Endothelial cell of umbilical vein (primary cell): Measurements from ENCODE around the gene CTAGE9. TPM values are rescaled to one million over a fixed set of nuclear protein-coding genes. Genes with fewer than 3 reads are reported as not detected.

Experiments used
- BruUV-seq: library from RNA; stranded (reverse); fragments of 400-500 nt; replicated peaks from 2 replicates; lab custom pipeline; 2021; lab: Mats Ljungman, UMichigan
- CTCF ChIA-PET: fragments of 300-600, 350-600 bp; sonication (Branson Sonifier 250); formaldehyde crosslinking; loops from one replicate; lab custom pipeline; 2021; ENCODE audit warnings: antibody characterized with exemption, inconsistent platforms; lab: Charles Lee
- POLR2A ChIA-PET: fragments of 300-600, 350-600 bp; sonication (Branson Sonifier 250); formaldehyde crosslinking; loops from one replicate; lab custom pipeline; 2021; ENCODE audit warnings: antibody characterized with exemption, inconsistent platforms; lab: Charles Lee
- DNase-seq: peaks from one replicate; pipeline ENCODE4 v3.0.0-alpha.2; 2011; ENCODE audit warnings: low read depth, low spot score
- FAIRE-seq: peaks from 2 replicates; lab custom pipeline; 2011; peaks lifted over from hg19 to GRCh38; lab: Jason Lieb, UNC
- H2AFZ ChIP-seq: 2 replicates; pipeline ENCODE4 v1.6.0; 2012; ENCODE audit warnings: low read depth, low read length, control low read depth, inconsistent platforms
- H3K27ac ChIP-seq: 2 replicates; pipeline ENCODE4 v1.5.1; 2011; ENCODE audit warnings: low read depth, mild to moderate bottlenecking, control low read depth, low read length, moderate library complexity; ENCODE audit not compliant: insufficient read depth
- H3K27me3 ChIP-seq, 2 experiments: 2 replicates each; pipeline versions ENCODE4 v1.6.0 to v1.6.1; 2011; ENCODE audit warnings: low read length in 2 of 2, mixed read lengths in 1 of 2; ENCODE audit not compliant: control insufficient read depth in 2 of 2, insufficient read depth in 2 of 2
- H3K36me3 ChIP-seq, 2 experiments: 2 replicates in 1 of 2; 3 replicates in 1 of 2; pipeline ENCODE4 v1.5.1; 2011; ENCODE audit warnings: low read length in 2 of 2, mild to moderate bottlenecking in 1 of 2, moderate library complexity in 1 of 2; ENCODE audit not compliant: control insufficient read depth in 2 of 2, insufficient read depth in 2 of 2; ENCODE audit errors: extremely low read depth in 1 of 2
- H3K4me1 ChIP-seq: 3 replicates; pipeline ENCODE4 v1.5.1; 2011; ENCODE audit warnings: mild to moderate bottlenecking, low read length; ENCODE audit not compliant: control insufficient read depth, insufficient read depth; ENCODE audit errors: extremely low read depth
- H3K4me2 ChIP-seq: 2 replicates; pipeline ENCODE4 v1.6.1; 2011; ENCODE audit warnings: low read length, control low read depth, mixed read lengths; ENCODE audit not compliant: insufficient read depth
- H3K4me3 ChIP-seq, 3 experiments: fragments of 200-600 bp in 1 of 3; sonication (generic), shearing (Covaris generic) in 1 of 3; replicated peaks in 1 of 3; 2 replicates each; pipeline ENCODE4 v1.5.1; 2011 to 2016; ENCODE audit warnings: control low read depth in 3 of 3, low read length in 3 of 3, mild to moderate bottlenecking in 2 of 3, inconsistent platforms in 1 of 3, low read depth in 1 of 3, moderate library complexity in 1 of 3; ENCODE audit not compliant: insufficient read depth in 1 of 3
- H3K79me2 ChIP-seq: 2 replicates; pipeline ENCODE4 v1.6.0; 2012; ENCODE audit warnings: low read length, inconsistent platforms; ENCODE audit not compliant: control insufficient read depth, insufficient read depth
- H3K9ac ChIP-seq: replicated peaks from 2 replicates; pipeline ENCODE3; 2011; ENCODE audit warnings: low read length, control low read depth; ENCODE audit not compliant: insufficient read depth; ENCODE audit errors: extremely low read depth
- H3K9me1 ChIP-seq: replicated peaks from 3 replicates; pipeline ENCODE4 v1.6.0; 2011; ENCODE audit warnings: mild to moderate bottlenecking, low read length; ENCODE audit not compliant: control insufficient read depth, insufficient read depth; ENCODE audit errors: extremely low read depth
- H3K9me3 ChIP-seq: replicated peaks from 2 replicates; pipeline ENCODE4 v1.5.1; 2012; ENCODE audit warnings: low read length, inconsistent platforms; ENCODE audit not compliant: control insufficient read depth, insufficient read depth
- H4K20me1 ChIP-seq: replicated peaks from 2 replicates; pipeline ENCODE3; 2011; ENCODE audit warnings: mild to moderate bottlenecking, low read length; ENCODE audit not compliant: control insufficient read depth, insufficient read depth; ENCODE audit errors: extremely low read depth
- EZH2 ChIP-seq: IDR thresholded peaks from 2 replicates; pipeline ENCODE4 v1.6.1; 2012; ENCODE audit warnings: borderline replicate concordance, low read depth, mild to moderate bottlenecking, moderate library complexity, low read length, inconsistent platforms; ENCODE audit not compliant: severe bottlenecking
- FOS ChIP-seq: IDR thresholded peaks from 2 replicates; pipeline ENCODE4 v1.6.1; 2011; ENCODE audit warnings: mild to moderate bottlenecking, low read length, moderate library complexity, borderline replicate concordance; ENCODE audit not compliant: insufficient read depth
- JUN ChIP-seq: IDR thresholded peaks from 2 replicates; pipeline ENCODE4 v1.6.1; 2011; ENCODE audit warnings: borderline replicate concordance, low read depth; ENCODE audit not compliant: insufficient read length, insufficient read depth
- MYC ChIP-seq: IDR thresholded peaks from one replicate; pipeline ENCODE4 v1.6.1; 2011; ENCODE audit warnings: mild to moderate bottlenecking, low read depth, low read length
- POLR2A ChIP-seq: IDR thresholded peaks from 2 replicates; pipeline ENCODE4 v1.6.1; 2012; ENCODE audit warnings: low read depth, mild to moderate bottlenecking, control low read depth, low read length
- POLR2AphosphoS5 ChIP-seq: IDR thresholded peaks from 2 replicates; pipeline ENCODE4 v1.6.1; 2012; ENCODE audit warnings: low read depth, mild to moderate bottlenecking, control low read depth, low read length, moderate library complexity; ENCODE audit not compliant: insufficient read depth
- dilution Hi-C: fragments of 300-500 bp; cut with MboI; formaldehyde crosslinking; loops from one replicate; pipeline ENCODE4 v1.15.0; 2019; ENCODE audit warnings: low sequenced_read_pairs; ENCODE audit not compliant: extremely low pct_ligation_motif_present
- intact Hi-C: fragments of 100-400 bp; cut with micrococcal nuclease; formaldehyde crosslinking; loops from one replicate; pipeline ENCODE4 v1.10.0; 2022
- polyA plus RNA-seq, 4 experiments: library from polyadenylated mRNA; depleted of rRNA in 3 of 4; stranded (reverse) in 3 of 4; unstranded in 1 of 4; fragments of >200 nt; gene quantifications; 2 replicates each; pipeline versions ENCODE4 v1.2.1 to v1.2.3, GENCODE V29; 2011 to 2012; ENCODE audit warnings: missing spikeins in 1 of 4
- total RNA-seq: library from RNA; stranded (reverse); gene quantifications from 2 replicates; pipeline ENCODE4 v1.2.3, GENCODE V29; 2021
- TF ChIP-seq, protein P1 (sequence below): IDR thresholded peaks from 2 replicates; pipeline ENCODE4 v1.6.1; 2011; ENCODE audit not compliant: insufficient read depth, insufficient read length
- TF ChIP-seq, protein P2 (sequence below), 2 donors: IDR thresholded peaks; 1 replicate in 1 of 2; 2 replicates in 1 of 2; pipeline ENCODE4 v1.5.1; 2011; ENCODE audit warnings: low read length in 2 of 2, mild to moderate bottlenecking in 2 of 2, moderate library complexity in 2 of 2, control low read depth in 1 of 2, inconsistent platforms in 1 of 2, low read depth in 1 of 2; ENCODE audit not compliant: insufficient read depth in 1 of 2; ENCODE audit errors: extremely low read depth in 1 of 2

The CTAGE9 gene
- total and polyA plus RNA-seq, 2 donors (not counting 3 experiments of a cell fraction or from before 2014, with no cell fraction given) = not detected

- DNase-seq (no peak), FAIRE-seq (no peak)
- TF ChIP-seq, protein P1, sequence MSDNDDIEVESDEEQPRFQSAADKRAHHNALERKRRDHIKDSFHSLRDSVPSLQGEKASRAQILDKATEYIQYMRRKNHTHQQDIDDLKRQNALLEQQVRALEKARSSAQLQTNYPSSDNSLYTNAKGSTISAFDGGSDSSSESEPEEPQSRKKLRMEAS = no peak
- TF ChIP-seq MYC (no peak), POLR2A (no peak)
- Histone ChIP-seq H3K27me3 (no peaks in the 10 kb centered on the region), H2AFZ (no peak overlapping the region), H4K20me1 (no peaks in the 10 kb centered on the region), H3K79me2 (no peaks in the 10 kb centered on the region), H3K4me1 (no peaks in the 10 kb centered on the region), H3K4me3 (no peak overlapping the region), H3K9me3 (no peaks in the 10 kb centered on the region), H3K9me1 (no peaks in the 10 kb centered on the region), H3K4me2 (no peak overlapping the region), H3K36me3 (no peaks in the 10 kb centered on the region), H3K9ac (no peak overlapping the region), H3K27ac (no peak overlapping the region)
- dilution Hi-C loops (no loop called here), intact Hi-C loops (no loop called here)
- CTCF ChIA-PET = no interaction called here
- POLR2A ChIA-PET = no interaction called here
- BruUV-seq = no TSS peak
Observed at GRCh38 chr6:131692031-131692430, 18.8 kb downstream of the CTAGE9 start.

- dilution Hi-C loops = no loop called here
- ChIA-PET POLR2A (no interaction called here), CTCF (interaction anchor here (1.3 kb wide), 2 partner anchors 222 to 592 kb away, joined by 4 to 6 read pairs; no protein-coding TSS in a partner anchor)
- FAIRE-seq (no peak), DNase-seq (no peak)
- Histone ChIP-seq H3K27me3 (no peaks in the 10 kb centered on the region), H3K9me3 (no peaks in the 10 kb centered on the region), H3K4me2 (no peak overlapping the region), H3K4me1 (no peaks in the 10 kb centered on the region), H2AFZ (no peak overlapping the region), H4K20me1 (no peaks in the 10 kb centered on the region), H3K9ac (no peak overlapping the region), H3K4me3 (no peak overlapping the region), H3K79me2 (no peaks in the 10 kb centered on the region), H3K27ac (no peak overlapping the region), H3K9me1 (no peaks in the 10 kb centered on the region), H3K36me3 (no peaks in the 10 kb centered on the region)
- TF ChIP-seq POLR2AphosphoS5 (no peak), JUN (no peak), FOS (no peak), EZH2 (no peak), POLR2A (no peak), MYC (no peak)
- TF ChIP-seq, protein P2, sequence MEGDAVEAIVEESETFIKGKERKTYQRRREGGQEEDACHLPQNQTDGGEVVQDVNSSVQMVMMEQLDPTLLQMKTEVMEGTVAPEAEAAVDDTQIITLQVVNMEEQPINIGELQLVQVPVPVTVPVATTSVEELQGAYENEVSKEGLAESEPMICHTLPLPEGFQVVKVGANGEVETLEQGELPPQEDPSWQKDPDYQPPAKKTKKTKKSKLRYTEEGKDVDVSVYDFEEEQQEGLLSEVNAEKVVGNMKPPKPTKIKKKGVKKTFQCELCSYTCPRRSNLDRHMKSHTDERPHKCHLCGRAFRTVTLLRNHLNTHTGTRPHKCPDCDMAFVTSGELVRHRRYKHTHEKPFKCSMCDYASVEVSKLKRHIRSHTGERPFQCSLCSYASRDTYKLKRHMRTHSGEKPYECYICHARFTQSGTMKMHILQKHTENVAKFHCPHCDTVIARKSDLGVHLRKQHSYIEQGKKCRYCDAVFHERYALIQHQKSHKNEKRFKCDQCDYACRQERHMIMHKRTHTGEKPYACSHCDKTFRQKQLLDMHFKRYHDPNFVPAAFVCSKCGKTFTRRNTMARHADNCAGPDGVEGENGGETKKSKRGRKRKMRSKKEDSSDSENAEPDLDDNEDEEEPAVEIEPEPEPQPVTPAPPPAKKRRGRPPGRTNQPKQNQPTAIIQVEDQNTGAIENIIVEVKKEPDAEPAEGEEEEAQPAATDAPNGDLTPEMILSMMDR (IDR thresholded peaks at IDR 0.05; ENCODE audit: extremely low read depth in 1 of 2, insufficient read depth in 1 of 2, low read depth in 1 of 2, low read length in 2 of 2) = no peak
- intact Hi-C loops = no loop called here
- BruUV-seq = no TSS peak
Observed at GRCh38 chr6:131688286-131688685, 22.5 kb downstream of the CTAGE9 start.
